T-helper 2 cell treated with Interferon-gamma antibody and Interleukin-4, amounts not matched to agents 100 ng/mL and 5 ng/mL, for 36 hours (primary cell): Measurements from ENCODE around the gene FXYD4. TPM values are rescaled to one million over a fixed set of nuclear protein-coding genes. Genes with fewer than 3 reads are reported as not detected.

Source experiments
- intact Hi-C: fragments of 100-400 bp; cut with micrococcal nuclease; formaldehyde crosslinking; loops from one replicate; pipeline ENCODE4 v1.15.1; 2023
- total RNA-seq: library from RNA; stranded (reverse); gene quantifications from 2 replicates; pipeline ENCODE4 v1.2.3, GENCODE V29; 2022

FXYD4 gene
- total RNA-seq, 1 donor from 2014 or later: 0.30 TPM

DNA sequence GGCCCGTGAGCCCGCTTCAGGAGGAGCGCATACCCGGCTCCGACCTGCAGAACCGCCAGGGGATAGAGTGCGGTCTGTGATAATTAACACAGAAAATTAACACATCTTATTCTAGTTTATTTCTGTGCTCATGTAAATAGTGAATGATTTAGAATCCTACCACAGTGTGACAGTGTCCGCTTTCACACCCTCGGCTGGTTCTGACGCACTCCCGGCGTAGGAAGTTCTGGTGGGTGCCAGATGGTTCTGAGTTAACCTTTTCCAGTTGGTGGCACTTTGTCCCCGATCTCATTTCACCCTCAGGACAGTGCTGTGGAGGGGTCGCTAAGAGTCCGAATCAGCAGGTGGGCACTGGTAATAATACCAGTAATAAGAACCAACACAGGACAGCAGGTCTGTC lies 28.3 kb upstream of the FXYD4 start:
- intact Hi-C loops: no loop called here

GRCh38 chr10:43344051-43344450 lies 27.4 kb upstream of the FXYD4 start:
- intact Hi-C loops: no loop called here

DNA sequence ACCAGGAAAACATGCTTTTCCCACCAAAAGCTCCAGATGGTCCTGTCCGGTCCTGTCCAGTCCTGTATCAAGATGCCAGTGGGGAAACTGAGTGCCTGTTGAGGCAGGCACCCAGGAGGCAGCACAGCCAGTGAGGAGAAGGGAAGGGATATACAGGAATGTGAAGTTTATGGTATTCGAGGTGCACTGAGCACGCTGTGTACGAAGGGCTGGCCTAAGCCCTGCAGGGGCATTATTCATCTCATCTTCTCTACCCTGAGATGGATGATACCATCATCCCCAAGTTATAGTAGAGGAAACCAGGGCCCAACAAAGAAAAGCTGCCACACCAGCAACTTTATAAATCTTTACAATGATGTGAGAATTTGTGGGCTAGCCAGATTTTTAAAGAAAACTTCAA lies 23.4 kb upstream of the FXYD4 start:
- intact Hi-C loops: loop anchor here (1.0 to 2.0 kb wide), 6 partner anchors 15 to 209 kb away; partner anchors contain the start of gene CSGALNACT2

DNA sequence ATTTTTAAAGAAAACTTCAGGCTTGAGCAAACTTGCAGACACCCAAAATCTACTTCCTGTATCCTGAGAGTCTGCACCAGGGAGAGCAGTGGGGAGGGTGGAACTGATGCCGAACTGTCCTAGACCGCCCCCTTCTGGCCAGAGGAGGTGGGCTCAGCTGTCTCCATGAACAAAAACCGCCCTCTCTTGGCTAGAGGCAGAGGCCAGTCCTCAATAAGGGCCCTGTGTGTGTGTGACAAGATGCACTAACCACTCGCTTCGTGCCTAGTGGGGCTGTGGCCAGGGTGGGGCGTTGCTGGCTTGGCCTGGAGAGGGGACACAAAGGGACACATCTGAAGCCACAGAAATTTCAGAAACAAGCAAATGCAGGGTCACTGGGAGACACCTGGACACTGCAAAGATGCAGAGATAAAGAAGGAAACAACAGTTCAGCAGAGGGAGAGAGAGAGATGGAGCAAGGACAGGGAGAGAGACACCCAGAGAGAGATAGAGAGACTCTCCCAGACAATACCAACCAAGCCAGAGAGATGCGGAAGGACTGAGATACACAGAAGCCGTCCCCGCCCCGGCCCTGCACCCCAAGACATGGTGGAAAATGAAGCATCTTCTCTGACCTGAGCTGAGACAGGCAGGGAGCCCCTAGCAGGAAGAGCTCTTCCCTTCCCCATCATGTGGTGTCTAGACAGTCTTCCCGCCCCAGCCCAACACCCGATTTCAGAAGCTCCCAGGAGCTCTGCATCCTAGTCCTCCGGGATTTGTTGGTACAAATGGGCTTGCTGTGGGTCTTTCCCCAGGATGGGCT lies 22.7 kb upstream of the FXYD4 start:
- intact Hi-C loops: loop anchor here (1.0 to 2.0 kb wide), 6 partner anchors 16 to 210 kb away; partner anchors contain the start of gene CSGALNACT2

DNA sequence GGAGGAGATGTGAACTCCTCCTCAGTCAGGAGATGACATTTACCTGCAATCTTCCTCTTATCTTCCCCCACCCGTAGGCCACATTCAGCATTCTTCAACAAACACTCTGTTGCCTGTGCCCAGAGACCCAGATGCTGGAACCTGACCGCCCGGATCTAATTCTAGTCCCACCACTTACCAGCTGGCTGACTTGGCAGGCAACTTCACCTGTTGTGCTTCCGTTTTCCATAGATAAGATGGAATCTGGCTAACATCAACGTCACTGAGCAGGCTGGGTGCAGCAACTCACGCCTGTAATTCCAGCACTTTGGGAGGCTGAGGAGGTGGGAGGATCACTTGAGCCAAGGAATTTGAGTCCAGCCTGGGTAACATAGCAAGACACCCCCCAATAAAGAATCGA lies 21.3 kb upstream of the FXYD4 start:
- intact Hi-C loops: no loop called here

DNA sequence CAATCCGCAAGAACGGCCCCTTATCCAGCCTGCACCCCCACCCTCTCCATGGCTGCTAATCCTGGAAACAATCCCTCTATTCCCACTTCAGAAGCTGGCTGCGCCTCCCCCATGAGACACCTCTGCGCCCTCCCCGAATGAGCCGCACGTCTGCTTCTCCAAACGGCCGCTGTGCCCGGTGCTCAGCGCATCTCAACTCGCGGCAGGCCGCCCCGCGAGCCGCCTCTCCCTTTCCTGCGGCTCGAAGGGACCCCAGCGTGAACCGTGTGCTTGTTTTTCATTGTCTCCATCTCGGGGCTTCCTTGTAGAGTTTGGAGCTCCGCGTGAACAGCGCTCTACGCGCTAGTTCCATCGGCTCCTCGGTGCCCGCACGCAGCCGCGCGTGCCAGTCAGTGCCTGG lies 20.8 kb upstream of the FXYD4 start:
- intact Hi-C loops: no loop called here

DNA sequence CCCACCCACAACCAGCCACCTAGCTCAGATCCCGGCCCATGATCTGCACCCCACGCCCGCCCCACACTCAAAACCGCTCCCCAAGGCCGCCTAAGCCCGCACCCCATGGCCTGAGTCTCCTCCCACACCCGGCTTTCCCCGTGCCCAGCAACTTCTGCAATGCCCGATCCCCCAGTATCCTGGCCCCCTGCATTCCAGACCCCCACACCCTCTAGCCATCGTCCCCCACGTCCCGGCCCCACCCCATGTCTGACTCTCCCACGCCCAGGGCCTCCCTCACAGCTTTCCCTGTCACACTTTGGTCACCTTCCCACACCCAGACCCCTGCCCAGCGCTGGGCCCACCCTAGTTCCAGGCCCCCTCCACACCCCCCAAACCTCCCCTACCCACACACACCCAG lies 20.1 kb upstream of the FXYD4 start:
- intact Hi-C loops: no loop called here

DNA sequence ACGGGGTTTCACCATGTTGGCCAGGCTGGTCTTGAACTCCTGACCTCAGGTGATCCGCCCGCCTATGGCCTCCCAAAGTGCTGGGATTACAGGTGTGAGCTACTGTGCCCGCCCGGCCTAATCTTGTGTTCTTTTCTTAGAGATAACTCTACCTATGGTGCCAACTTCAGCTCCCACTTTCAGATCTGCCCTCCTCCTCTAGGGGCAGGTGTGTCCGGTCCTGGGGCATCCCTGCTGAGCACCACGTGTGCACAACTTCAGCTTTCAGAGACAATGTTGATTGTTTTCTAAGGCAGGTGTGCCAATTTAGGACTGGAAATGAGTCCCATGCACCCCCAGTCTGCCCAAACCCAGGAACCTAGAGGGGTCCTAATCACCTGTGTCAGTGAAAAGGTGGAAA lies 18.5 kb upstream of the FXYD4 start:
- intact Hi-C loops: no loop called here

DNA sequence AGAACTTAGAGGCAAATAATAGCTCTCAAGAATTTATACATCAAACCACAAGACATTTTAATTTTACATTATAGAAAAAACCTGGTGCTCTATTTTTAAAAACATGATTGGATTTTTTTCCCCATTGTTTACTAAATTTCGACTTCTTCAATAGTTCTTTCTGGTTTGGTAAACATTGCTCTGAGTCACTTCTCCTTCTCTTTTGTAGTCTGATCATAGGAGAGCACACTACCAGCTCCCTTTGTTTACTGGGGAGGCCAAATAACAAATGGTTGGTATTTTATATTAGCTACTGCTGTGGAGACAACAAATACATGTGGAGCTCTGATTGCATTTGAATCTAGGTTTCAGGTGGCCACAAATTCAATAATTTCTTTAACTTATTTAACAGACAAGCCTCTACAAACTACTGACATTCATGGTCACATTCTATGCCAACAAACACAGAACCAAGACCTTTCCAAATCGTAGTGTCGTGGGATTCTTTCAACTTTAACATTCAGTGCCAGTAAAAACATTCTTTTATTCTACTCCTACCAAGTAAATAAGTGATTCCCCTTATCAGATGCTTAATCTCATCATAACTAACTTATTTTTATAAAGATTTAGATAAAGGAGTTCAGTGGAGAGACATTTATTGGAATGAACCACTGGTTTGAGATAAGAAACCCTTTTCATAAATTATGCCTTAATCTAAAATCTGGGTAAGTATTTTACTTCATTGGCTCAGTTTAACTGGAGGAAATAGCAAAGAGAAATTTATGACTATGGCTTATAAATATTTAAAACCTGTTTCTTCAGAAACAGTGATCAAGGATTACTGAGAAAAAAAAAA lies 17.7 kb upstream of the FXYD4 start:
- intact Hi-C loops: no loop called here

DNA sequence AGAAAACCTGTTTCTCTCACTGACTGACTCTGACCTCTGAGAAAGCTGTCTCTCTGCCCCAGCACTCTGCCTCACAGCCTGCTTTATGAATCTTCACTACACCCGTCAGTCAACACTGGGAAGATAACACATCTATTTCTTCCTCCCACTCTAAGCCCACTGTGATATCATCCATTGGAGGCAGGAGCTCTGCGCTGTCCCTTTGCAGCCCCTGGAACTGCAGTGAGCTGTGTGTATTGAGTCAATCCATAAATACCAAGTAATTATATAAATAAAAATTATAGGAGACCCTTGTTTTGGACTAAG lies 17.2 kb upstream of the FXYD4 start:
- intact Hi-C loops: no loop called here

DNA sequence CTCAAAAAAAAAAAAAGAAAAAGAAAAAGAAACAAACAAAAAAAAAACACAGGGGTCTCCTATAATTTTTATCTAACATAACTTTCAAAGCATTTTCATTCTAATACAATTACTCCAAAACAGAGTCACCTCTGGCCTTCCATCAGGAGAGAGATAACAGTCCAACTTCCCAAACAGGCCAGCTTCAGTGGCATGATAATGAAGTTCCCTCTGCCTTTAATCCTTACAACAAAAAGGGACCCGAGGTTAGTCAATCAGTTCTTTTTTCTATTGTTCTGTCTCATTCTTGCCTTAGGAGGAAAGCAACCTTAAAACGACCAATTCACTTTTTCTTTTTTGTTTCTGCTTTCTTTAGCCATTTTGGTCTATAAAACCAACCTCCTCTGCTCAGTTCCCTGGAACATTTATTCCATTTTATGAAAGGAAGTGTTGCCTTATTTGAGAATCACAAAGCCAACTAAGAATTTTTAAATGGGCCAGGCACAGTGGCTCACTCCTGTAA lies 16.5 kb upstream of the FXYD4 start:
- intact Hi-C loops: no loop called here

- intact Hi-C loops: no loop called here
These were observed 15.6 kb upstream of the FXYD4 start for GRCh38 chr10:43355749-43356371.

DNA sequence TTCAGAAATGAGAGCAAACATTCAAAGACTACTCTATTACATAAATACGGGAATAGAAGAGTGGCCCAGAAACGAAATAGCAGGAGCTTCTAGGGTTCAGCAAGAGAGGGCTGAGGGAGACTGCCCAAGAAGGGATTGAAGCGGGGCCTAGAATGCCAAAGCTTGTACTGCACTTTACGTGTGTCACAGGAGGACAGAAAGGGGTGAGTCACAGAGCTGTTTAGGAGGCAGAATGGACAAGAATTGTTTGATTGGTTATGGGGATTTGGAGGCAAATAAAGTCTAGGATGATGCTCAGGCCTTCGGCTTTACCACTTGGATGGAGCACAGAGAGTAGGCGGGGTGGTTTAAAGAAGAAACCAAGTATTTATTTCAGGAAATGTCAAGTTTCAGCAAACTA lies 11.3 kb upstream of the FXYD4 start:
- intact Hi-C loops: loop anchor here (2.0 to 10.0 kb wide), 4 partner anchors 27 to 1597 kb away; partner anchors contain the start of gene RASSF4

GRCh38 chr10:43361547-43362190 lies 9.8 kb upstream of the FXYD4 start:
- intact Hi-C loops: loop anchor here (1.0 to 10.0 kb wide), 10 partner anchors 29 to 1596 kb away; partner anchors contain the start of genes CSGALNACT2, HNRNPF, RASSF4 and ZNF32

- intact Hi-C loops: loop anchor here (1.0 to 10.0 kb wide), 9 partner anchors 35 to 1595 kb away; partner anchors contain the start of genes CSGALNACT2, HNRNPF, RASSF4 and ZNF32
These were observed 9.1 kb upstream of the FXYD4 start for GRCh38 chr10:43362191-43362839.

DNA sequence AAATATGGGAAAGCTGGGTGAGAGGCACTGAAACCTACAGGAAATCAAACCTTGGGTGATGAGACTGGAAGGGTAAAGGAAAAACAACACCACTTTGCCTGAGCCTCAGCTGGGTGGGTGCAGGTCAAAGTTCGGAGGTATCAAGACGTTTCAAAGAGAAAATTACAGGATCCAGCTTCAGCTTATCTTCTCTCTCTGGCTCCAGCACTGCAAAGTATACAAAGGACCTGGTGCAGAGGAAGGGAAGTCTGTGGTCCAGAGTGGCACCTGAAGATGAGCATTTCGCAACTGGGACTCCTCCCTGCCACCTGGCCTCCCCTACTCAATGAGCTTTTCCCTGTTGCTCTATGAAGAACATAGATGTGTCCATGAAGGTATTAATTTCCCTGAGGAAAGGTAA lies 6.4 kb upstream of the FXYD4 start:
- intact Hi-C loops: loop anchor here (10.0 kb wide), 1 partner anchor 230 kb away; no protein-coding TSS in a partner anchor

DNA sequence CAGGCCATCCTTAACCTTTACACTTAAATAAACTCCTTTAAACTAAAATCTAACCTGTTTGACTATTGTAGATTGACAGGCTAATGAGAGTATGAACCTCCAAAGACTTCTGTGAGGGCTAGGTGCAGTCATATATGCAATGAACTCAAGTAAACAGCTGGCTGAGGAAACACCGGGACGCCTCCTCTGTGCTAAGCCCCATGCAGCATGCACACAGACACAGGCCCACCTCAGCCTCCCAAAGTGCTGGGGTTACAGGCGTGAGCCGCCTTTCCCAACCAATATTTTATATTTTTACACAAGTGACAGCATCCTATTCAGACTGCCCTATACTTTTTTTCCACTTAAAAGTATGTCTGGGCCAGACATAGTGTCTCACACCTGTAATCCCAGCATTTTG lies 1.5 kb upstream of the FXYD4 start:
- intact Hi-C loops: loop anchor here (10.0 kb wide), 1 partner anchor 225 kb away; no protein-coding TSS in a partner anchor

DNA sequence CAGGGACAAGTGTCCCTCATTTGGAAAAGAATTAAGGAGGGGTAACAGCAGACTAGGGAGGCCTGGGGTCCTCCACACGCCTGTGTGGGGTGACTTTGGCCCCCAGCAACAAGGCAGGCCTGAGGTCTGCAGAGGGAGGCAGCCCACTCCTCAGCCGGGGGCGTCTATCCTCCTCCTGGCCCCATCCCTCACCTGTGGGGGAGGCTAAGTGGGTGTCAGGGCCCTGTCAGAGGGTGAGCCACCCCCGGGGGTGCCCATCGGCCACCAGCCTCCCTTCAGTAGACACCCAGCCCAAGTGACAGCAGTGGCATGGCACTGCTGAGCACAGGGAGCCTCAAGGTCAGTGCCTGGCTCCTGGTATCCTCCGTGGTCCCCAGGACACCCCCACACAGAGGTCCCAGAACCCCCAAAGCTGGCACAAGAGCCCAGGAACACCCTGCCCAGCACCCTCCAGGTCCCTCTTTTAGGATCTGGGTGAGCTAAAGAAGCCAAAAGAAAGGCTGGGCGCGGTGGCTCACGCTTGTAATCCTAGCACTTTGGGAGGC lies 693 bp upstream of the FXYD4 start:
- intact Hi-C loops: no loop called here

- intact Hi-C loops: no loop called here
These were observed 1.4 kb downstream of the FXYD4 start for GRCh38 chr10:43372765-43373361.

GRCh38 chr10:43373461-43373860 lies 2.0 kb downstream of the FXYD4 start:
- intact Hi-C loops: no loop called here
